ENCODE data around the gene CHRM4. TPM values are rescaled to one million over a fixed set of nuclear protein-coding genes. Genes with fewer than 3 reads are reported as not detected.

The CHRM4 gene
- total RNA-seq, 1 experiment from 2014 or later: not detected

DNA sequence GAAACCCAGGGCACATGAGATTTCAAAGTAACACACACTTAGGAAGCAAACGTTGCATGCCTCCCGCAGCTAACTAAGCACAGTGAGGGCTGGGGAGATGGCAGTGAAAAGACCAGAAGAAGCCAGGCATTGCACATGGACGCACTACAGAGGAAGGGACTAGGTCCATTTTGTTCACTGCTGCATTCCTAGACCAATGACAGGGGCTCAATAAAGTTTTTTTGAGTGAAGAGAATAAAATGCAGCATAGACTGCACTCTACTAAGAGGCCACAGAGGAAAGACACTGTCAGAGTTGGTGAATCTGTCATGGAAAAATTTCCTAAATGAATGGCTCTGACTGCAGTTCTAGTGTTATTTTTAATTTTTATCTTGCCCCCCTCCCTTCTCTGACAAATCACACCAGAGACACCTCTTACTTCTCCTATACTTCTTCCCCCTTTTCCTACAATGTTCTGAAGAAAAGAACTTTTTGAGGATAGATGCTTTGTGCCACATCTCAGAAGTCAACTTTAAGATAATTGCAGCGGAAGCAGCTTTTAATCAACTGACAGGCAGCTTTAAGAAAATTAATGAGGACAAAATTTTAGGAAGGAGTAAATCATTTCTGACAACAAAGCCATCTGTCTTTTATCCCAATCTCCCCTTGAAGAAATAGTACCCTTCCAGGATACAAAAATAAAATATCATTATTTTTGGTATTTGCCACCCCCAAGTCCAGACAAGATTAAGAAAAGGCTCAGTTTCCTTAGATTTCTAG is 34.8 kb upstream of the CHRM4 start:
- DNase-seq: no peak
- intact Hi-C loops (cut with micrococcal nuclease; ENCODE audit: unreplicated experiment): no loop called here
- Mint-ChIP-seq H3K36me3 (ENCODE audit: insufficient read depth, unreplicated experiment) (peaks cover 9% of the 10 kb centered on the region), H3K9me3 (ENCODE audit: low read depth, unreplicated experiment) (no peaks in the 10 kb centered on the region), H3K4me1 (ENCODE audit: low read depth, unreplicated experiment) (no peaks in the 10 kb centered on the region), H3K27me3 (ENCODE audit: unreplicated experiment) (no peaks in the 10 kb centered on the region), H3K27ac (ENCODE audit: unreplicated experiment) (no peak overlapping the region), H3K4me3 (ENCODE audit: low read depth, unreplicated experiment) (no peak overlapping the region)
- TF ChIP-seq, protein P1, sequence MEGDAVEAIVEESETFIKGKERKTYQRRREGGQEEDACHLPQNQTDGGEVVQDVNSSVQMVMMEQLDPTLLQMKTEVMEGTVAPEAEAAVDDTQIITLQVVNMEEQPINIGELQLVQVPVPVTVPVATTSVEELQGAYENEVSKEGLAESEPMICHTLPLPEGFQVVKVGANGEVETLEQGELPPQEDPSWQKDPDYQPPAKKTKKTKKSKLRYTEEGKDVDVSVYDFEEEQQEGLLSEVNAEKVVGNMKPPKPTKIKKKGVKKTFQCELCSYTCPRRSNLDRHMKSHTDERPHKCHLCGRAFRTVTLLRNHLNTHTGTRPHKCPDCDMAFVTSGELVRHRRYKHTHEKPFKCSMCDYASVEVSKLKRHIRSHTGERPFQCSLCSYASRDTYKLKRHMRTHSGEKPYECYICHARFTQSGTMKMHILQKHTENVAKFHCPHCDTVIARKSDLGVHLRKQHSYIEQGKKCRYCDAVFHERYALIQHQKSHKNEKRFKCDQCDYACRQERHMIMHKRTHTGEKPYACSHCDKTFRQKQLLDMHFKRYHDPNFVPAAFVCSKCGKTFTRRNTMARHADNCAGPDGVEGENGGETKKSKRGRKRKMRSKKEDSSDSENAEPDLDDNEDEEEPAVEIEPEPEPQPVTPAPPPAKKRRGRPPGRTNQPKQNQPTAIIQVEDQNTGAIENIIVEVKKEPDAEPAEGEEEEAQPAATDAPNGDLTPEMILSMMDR (IDR thresholded peaks at IDR 0.05; ENCODE audit: unreplicated experiment): no peak
- BruUV-seq (replicated peaks): no TSS peak
- CTCF ChIA-PET: no interaction called here

GRCh38 chr11:46422588-46422987 is 31.0 kb upstream of the CHRM4 start:
- Mint-ChIP-seq H3K27ac (ENCODE audit: unreplicated experiment) (no peak overlapping the region), H3K36me3 (ENCODE audit: insufficient read depth, unreplicated experiment) (peaks cover 4% of the 10 kb centered on the region), H3K4me1 (ENCODE audit: low read depth, unreplicated experiment) (no peaks in the 10 kb centered on the region), H3K4me3 (ENCODE audit: low read depth, unreplicated experiment) (no peak overlapping the region), H3K9me3 (ENCODE audit: low read depth, unreplicated experiment) (no peaks in the 10 kb centered on the region), H3K27me3 (ENCODE audit: unreplicated experiment) (no peaks in the 10 kb centered on the region)
- intact Hi-C loops (cut with micrococcal nuclease; ENCODE audit: unreplicated experiment): no loop called here
- TF ChIP-seq, protein P1 (IDR thresholded peaks at IDR 0.05; ENCODE audit: unreplicated experiment): no peak
- CTCF ChIA-PET: no interaction called here
- BruUV-seq (replicated peaks): no TSS peak
- no peak for DNase-seq

GRCh38 chr11:46421257-46421880 is 29.8 kb upstream of the CHRM4 start:
- H3K36me3 Mint-ChIP-seq (ENCODE audit: insufficient read depth, unreplicated experiment): peaks cover 4% of the 10 kb centered on the region
- no peaks in the 10 kb centered on the region for H3K4me1 Mint-ChIP-seq (ENCODE audit: low read depth, unreplicated experiment)
- intact Hi-C loops (cut with micrococcal nuclease; ENCODE audit: unreplicated experiment): no loop called here
- no TSS peak for BruUV-seq (replicated peaks)
- CTCF ChIA-PET: no interaction called here
- no peaks in the 10 kb centered on the region for H3K9me3 Mint-ChIP-seq (ENCODE audit: low read depth, unreplicated experiment)
- no peak overlapping the region for H3K27ac Mint-ChIP-seq (ENCODE audit: unreplicated experiment)
- no peaks in the 10 kb centered on the region for H3K27me3 Mint-ChIP-seq (ENCODE audit: unreplicated experiment)
- TF ChIP-seq, protein P1 (IDR thresholded peaks at IDR 0.05; ENCODE audit: unreplicated experiment): no peak
- no peak for DNase-seq
- no peak overlapping the region for H3K4me3 Mint-ChIP-seq (ENCODE audit: low read depth, unreplicated experiment)

DNA sequence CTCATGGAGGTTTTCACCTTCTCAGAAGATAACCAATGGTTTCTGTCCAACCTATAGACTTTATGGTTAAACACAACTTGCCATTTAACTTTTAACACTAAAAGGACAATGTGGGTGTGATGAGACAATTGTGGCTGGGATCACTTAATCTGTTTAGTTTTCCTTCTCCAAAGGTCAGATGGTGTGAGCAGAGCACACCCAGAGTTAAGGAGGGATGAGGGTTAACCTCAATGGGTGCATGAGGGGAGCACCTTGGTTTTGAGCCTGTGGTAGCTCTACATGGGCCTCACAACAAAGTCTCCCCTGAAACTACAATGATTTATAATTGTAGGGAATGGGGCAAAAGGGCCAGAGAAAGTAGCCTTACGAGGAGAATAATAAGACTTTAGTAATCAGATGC is 28.9 kb upstream of the CHRM4 start:
- CTCF ChIA-PET: no interaction called here
- H3K27me3 Mint-ChIP-seq (ENCODE audit: unreplicated experiment): no peaks in the 10 kb centered on the region
- no peaks in the 10 kb centered on the region for H3K4me1 Mint-ChIP-seq (ENCODE audit: low read depth, unreplicated experiment)
- H3K9me3 Mint-ChIP-seq (ENCODE audit: low read depth, unreplicated experiment): no peaks in the 10 kb centered on the region
- BruUV-seq (replicated peaks): no TSS peak
- H3K36me3 Mint-ChIP-seq (ENCODE audit: insufficient read depth, unreplicated experiment): peaks cover 4% of the 10 kb centered on the region
- intact Hi-C loops (cut with micrococcal nuclease; ENCODE audit: unreplicated experiment): no loop called here
- no peak for DNase-seq
- no peak overlapping the region for H3K4me3 Mint-ChIP-seq (ENCODE audit: low read depth, unreplicated experiment)
- TF ChIP-seq, protein P1 (IDR thresholded peaks at IDR 0.05; ENCODE audit: unreplicated experiment): no peak
- H3K27ac Mint-ChIP-seq (ENCODE audit: unreplicated experiment): no peak overlapping the region
